HuH-7.5 (cell line): ENCODE results near the gene TRAK2.

Experiments
- DNase-seq: peaks from one replicate; pipeline ENCODE4 v3.0.0; 2011; ENCODE audit warnings: low spot score

TRAK2 gene

DNA sequence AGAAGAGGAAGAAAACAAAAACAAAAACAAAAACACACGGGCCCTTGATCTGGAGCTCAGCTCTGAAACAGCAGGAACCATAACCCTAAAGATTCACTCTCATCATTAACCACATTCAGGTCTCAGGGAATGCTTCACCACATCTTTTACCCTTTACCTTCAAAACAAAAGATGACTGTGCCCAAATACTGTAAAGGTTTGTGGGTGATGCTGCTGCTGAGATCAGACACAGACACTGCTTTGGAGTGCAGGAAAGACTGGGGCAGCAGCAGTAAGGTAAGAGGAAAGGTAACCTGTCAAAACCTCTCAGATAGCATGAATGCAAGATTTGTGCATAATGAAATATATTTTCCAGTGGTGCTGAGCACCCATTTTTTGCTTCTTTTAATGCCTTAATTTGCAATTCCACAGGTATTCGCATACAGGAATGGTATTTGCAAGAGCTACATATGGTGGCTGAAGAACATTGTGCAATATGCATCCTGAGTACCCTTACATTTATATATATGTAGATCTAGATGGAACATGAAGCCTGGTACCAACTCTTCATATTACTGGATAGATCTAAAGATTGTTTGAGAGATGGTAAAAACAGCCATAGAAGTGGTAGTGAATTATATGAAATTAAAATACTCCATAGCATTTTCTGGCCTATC, 90.1 kb downstream of the TRAK2 start:
- DNase-seq: no peak

- no peak for DNase-seq
These were observed 91.0 kb downstream of the TRAK2 start for GRCh38 chr2:201360256-201360655.

DNA sequence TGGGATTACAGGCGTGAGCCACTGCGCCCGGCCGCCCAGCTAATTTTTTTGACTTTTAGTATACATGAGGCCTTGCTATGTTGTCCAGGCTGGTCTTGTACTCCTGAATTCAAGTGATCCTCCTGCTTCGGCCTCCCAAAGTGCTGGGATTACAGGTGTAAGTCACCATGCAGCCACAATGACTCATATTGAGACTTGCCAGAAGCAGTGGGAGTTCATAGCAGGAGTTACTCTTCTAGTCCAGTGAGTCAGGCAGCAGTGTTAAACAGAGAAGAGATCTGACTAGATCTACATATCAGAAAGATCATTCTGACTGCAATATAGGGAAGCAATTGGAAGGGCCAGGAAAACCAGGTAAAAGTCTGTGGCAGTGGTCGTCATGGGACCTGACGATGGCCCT, 92.6 kb downstream of the TRAK2 start:
- DNase-seq: no peak

GRCh38 chr2:201357221-201357620, 94.0 kb downstream of the TRAK2 start, which contains the start of gene FLACC1:
Gene FLACC1 (minus strand): TSS chr2:201357345. CDS start chr2:201351404, 5,941 bp downstream.
- no peak for DNase-seq

GRCh38 chr2:201353116-201353515, 98.1 kb downstream of the TRAK2 start:
- DNase-seq: no peak

DNA sequence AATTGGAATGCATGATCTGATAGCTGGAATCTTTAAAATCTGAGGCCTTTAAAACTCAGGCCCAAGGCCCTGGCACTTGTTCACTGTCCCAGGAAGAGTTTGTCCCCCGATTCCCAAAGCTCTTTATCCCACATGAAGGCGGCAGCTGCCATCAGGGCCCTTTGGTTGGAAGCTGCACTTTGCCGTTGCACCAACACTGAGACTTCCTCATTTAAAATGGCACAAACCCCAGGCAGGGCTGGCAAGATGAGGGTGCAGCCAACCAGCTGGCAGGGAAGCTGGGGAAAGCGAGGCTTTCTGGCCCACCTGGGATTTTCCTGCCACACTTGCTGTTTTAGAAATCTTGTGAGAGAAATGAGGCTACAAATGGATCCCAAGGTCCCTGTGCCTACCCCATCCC, 100.4 kb downstream of the TRAK2 start:
- DNase-seq: no peak

DNA sequence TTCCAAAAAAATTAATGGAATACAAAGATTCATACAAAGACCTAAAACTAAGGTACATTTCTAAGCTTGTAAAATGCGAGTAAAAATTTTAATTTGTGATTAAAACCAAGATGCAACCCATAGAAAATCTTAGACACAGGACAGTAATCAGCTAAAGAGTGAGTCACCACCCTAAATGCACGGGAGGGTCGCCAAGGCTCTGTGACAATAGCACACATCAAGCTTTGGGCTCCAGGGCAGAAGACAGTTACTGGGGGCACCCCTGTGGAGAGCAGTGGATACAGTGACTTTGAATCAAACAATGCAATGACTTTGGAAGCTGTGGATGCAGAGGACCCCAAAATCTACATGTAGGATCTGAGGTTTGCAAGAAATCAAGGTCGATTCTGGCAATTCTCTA, 101.7 kb downstream of the TRAK2 start:
- DNase-seq: no peak

DNA sequence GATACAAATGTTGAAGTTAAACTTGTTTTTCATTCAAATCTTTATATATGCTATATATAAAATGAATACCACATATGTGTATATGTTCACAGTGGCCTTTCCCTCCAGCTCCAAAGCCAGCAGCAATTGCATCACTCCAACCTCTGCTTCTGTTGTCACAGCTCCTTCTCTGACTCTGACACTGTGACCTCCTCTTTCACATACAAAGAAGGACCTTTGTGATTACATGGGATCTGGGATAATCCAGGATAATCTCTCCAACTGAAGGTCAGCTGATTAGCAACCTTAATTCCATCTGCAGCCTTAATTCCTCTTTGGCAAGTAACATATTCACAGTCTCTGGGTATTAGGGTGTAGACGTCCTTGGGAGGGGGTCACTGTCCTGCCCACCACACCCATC, 102.5 kb downstream of the TRAK2 start:
- no peak for DNase-seq

DNA sequence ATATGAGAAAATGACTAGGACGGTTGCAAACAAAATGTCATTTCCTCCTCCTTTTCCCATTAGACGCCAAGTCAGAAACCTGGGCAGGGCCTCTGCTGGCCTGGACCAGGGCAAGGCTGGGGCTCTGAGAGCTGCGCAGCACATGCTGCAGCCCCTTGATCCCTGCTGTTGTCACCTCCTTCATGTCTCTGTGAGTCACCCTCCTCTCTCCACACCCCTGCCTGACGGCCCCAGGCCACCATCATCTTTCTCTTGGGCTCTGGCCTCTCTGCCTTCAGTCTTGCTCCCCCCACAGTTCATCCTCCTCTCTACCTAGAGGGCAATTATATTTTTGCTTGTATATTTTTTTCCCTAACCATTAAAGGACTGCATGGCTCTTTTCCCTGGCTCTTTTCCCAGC, 104.1 kb downstream of the TRAK2 start:
- no peak for DNase-seq

DNA sequence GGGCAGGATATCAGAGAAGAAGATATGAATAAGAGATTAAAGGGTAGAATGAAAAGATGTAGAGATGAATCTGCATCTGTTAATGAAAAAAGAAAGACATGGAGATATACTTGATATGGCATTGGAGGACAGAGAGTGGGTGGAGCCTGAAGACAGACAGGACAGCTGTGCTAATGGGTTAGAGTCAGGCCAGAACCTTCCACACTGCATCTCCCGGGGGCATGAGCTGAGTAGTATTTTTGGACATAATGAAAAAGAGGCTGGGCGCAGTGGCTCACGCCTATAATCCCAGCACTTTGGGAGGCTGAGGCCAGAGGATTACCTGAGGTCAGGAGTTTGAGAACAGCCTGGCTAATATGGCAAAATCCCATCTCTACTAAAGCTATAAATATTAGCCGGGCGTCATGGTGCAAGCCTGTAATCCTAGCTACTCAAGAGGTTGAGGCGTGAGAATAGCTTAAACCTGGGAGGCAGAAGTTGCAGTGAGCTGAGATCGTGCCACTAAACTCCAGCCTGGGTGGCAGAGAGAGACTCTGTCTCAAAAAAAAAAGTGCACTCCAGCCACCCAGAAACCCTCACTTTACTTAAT, 105.5 kb downstream of the TRAK2 start:
- DNase-seq: no peak

DNA sequence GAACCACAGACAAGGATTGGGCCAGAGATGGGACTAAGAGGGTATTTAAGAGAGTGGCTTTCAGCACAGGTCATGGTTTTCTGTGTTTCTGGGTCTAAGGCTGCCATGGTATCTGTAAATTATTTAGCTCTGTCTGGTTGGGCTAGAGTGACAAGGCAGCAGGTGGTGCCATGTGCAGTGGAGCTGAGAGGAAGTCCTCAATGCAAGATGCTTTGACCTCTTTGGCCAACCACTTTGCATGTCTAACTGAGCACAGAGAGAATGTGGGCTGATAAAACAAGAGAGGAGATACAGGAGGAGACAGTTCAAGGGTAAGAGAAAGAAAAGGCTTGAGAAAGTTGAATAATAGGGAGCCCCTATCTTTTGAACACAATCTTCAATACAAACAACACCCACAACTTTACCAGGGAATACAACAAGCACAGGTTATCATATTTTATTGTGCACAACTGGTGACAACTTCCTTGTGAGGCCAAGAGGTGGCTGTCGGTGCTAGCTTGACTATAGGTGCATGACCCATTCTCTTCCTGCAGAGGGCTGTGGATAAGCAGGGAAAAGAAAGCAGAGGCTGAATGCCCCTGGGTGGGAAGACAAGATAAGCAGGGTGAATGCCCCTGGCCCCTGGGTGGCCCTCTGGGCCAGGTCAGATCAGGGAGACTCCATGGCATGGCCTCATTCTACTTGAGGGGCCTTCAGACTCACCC, 106.4 kb downstream of the TRAK2 start:
- no peak for DNase-seq

DNA sequence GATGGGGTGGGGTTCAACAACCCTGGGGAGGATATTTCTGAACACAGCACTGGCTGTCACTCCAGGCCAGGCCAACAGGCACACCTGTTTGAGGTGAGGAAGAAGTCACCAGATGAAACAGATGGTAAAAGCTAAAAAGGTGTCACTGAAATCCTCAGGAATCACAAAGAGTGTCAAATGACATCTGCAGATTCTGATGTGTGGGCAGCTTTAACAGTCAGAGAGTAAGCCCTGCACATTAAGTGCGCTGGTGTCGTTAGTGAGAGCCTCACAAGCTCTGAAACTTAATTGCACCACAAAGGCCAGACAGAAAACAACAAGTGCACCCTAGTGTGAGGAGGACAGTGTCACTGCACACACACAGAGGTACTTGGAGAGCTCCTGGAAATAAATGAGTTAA, 107.7 kb downstream of the TRAK2 start:
- DNase-seq: no peak

- no peak for DNase-seq
These were observed 108.3 kb downstream of the TRAK2 start for GRCh38 chr2:201342923-201343322.

DNA sequence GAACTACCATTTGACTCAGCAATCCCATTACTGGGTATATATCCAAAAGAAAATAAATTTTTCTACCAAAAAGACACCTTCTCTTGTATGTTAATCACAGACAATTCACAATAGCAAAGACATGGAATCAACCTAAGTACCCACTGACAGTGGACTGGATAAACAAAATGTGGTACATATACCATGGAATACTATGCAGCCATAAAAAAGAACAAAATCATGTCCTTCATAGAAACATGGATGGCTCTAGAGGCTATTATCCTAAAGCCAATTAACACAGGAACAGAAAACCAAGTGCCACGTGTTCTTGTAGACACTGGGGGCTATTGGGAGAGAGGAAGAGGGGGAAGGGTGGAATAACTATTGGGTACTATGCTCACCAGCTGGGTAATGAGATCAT, 121.8 kb downstream of the TRAK2 start:
- DNase-seq: no peak

GRCh38 chr2:201327678-201328077, 123.6 kb downstream of the TRAK2 start:
- no peak for DNase-seq
